Parathyroid adenoma (tissue), 2 donors: ENCODE results near the gene ELP4.

Experiments
- H2AFZ ChIP-seq: fragments of 300-600 bp; sonication (generic); one replicate; pipeline ENCODE4 v1.7.0; 2017; ENCODE audit warnings: antibody characterized with exemption, mild to moderate bottlenecking
- H3K27ac ChIP-seq: fragments of 300-600 bp; sonication (generic); one replicate; pipeline ENCODE4 v1.7.0; 2017
- H3K27me3 ChIP-seq: fragments of 300-600 bp; sonication (generic); one replicate; pipeline ENCODE4 v1.7.0; 2017; ENCODE audit warnings: low read length; ENCODE audit not compliant: control insufficient read depth, insufficient read depth
- H3K36me3 ChIP-seq: fragments of 300-600 bp; sonication (generic); one replicate; pipeline ENCODE4 v1.7.0; 2017; ENCODE audit warnings: low read length; ENCODE audit not compliant: control insufficient read depth, insufficient read depth
- H3K4me1 ChIP-seq: fragments of 300-600 bp; sonication (generic); one replicate; pipeline ENCODE4 v1.7.0; 2017; ENCODE audit warnings: control low read depth
- H3K4me2 ChIP-seq: fragments of 300-600 bp; sonication (generic); one replicate; pipeline ENCODE4 v1.7.0; 2017; ENCODE audit warnings: low read length
- H3K4me3 ChIP-seq: fragments of 300-600 bp; sonication (generic); one replicate; pipeline ENCODE4 v1.7.0; 2017; ENCODE audit warnings: low read depth, low read length
- H3K79me2 ChIP-seq: fragments of 300-600 bp; sonication (generic); one replicate; pipeline ENCODE4 v1.7.0; 2017; ENCODE audit warnings: control low read depth
- H3K9ac ChIP-seq: fragments of 300-600 bp; sonication (generic); one replicate; pipeline ENCODE4 v1.7.0; 2017; ENCODE audit warnings: mild to moderate bottlenecking
- H3K9me3 ChIP-seq: fragments of 300-600 bp; sonication (generic); one replicate; pipeline ENCODE4 v1.7.0; 2017; ENCODE audit warnings: low read length; ENCODE audit not compliant: control insufficient read depth
- TF ChIP-seq, protein P1 (sequence below): fragments of 300-600 bp; sonication (generic); IDR thresholded peaks from one replicate; pipeline ENCODE4 v1.7.0; 2017; ENCODE audit warnings: antibody characterized with exemption, mild to moderate bottlenecking
- donor health status: primary hyperparathyroidism.

Gene ELP4

DNA sequence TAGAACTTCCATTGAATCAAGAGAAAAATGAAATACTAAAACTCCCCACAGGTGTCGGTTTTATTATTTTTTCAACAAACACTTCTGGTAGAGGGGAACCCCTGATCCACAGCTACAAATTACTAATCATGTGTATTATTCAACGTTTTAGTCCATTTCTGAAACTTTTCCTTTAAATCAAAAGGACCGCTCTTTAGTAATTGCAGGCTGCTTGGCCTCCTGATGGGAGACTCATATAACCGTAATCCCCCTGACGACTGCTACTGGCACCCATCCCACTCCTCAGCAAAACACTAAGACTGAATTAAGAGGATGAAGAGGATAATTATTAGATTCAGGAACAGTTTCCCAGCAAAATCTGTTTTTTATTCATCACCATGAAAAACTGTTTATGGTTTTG lies 255.2 kb downstream of the ELP4 start:
- H3K4me3 ChIP-seq = no peak overlapping the region
- TF ChIP-seq, protein P1, sequence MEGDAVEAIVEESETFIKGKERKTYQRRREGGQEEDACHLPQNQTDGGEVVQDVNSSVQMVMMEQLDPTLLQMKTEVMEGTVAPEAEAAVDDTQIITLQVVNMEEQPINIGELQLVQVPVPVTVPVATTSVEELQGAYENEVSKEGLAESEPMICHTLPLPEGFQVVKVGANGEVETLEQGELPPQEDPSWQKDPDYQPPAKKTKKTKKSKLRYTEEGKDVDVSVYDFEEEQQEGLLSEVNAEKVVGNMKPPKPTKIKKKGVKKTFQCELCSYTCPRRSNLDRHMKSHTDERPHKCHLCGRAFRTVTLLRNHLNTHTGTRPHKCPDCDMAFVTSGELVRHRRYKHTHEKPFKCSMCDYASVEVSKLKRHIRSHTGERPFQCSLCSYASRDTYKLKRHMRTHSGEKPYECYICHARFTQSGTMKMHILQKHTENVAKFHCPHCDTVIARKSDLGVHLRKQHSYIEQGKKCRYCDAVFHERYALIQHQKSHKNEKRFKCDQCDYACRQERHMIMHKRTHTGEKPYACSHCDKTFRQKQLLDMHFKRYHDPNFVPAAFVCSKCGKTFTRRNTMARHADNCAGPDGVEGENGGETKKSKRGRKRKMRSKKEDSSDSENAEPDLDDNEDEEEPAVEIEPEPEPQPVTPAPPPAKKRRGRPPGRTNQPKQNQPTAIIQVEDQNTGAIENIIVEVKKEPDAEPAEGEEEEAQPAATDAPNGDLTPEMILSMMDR = no peak
- no peak overlapping the region for H3K9ac ChIP-seq
- no peak overlapping the region for H3K4me2 ChIP-seq
- H3K9me3 ChIP-seq = no peaks in the 10 kb centered on the region
- no peaks in the 10 kb centered on the region for H3K79me2 ChIP-seq
- no peaks in the 10 kb centered on the region for H3K36me3 ChIP-seq
- H3K27ac ChIP-seq = no peak overlapping the region
- H3K27me3 ChIP-seq = no peaks in the 10 kb centered on the region
- no peaks in the 10 kb centered on the region for H3K4me1 ChIP-seq
- no peak overlapping the region for H2AFZ ChIP-seq

DNA sequence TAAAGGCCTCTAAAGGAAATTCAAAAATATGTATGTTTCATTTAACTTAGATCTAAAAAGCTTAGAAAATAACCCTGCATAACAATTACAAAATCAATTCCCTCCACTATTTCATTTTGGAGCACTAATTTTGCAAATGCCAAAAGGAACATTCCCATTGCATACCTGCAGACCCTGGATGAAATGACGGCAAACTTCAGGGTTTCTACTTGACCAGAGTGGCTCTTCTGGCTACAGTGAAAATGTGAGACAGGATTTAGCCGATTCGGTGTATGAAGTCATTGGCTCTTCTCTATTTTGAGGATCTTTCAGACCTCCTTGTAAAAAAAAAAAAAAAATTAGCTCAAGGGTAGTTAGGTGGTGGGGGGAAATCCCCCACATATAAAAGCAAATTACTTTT lies 257.5 kb downstream of the ELP4 start:
- Histone ChIP-seq H3K4me3 (no peak overlapping the region), H3K4me2 (no peak overlapping the region), H3K27me3 (no peaks in the 10 kb centered on the region), H3K36me3 (no peaks in the 10 kb centered on the region), H3K27ac (no peak overlapping the region), H3K9ac (no peak overlapping the region), H3K4me1 (no peaks in the 10 kb centered on the region), H2AFZ (no peak overlapping the region), H3K79me2 (no peaks in the 10 kb centered on the region), H3K9me3 (no peaks in the 10 kb centered on the region)
- TF ChIP-seq, protein P1 = no peak

DNA sequence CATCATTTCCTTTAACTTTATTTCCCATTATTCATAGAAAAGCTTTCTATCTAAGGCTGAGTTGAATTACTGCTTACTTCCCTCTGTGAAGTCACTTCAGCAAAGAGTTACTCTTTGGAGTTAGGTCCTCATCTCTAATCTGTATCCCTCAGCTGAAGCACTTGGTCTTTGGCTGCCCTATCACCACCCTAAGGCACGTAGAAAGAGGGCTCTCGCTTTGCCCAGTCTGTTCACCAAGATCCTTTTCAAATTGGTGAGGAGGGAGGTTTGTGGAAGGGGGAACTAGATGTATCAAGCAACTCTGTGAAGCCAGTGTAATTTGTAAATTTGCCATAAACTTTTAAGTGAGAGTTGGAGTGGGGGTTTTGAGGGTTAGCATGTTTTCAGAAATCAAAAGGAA lies 258.1 kb downstream of the ELP4 start:
- Histone ChIP-seq H3K79me2 (no peaks in the 10 kb centered on the region), H3K27ac (no peak overlapping the region)
- TF ChIP-seq, protein P1 = no peak

DNA sequence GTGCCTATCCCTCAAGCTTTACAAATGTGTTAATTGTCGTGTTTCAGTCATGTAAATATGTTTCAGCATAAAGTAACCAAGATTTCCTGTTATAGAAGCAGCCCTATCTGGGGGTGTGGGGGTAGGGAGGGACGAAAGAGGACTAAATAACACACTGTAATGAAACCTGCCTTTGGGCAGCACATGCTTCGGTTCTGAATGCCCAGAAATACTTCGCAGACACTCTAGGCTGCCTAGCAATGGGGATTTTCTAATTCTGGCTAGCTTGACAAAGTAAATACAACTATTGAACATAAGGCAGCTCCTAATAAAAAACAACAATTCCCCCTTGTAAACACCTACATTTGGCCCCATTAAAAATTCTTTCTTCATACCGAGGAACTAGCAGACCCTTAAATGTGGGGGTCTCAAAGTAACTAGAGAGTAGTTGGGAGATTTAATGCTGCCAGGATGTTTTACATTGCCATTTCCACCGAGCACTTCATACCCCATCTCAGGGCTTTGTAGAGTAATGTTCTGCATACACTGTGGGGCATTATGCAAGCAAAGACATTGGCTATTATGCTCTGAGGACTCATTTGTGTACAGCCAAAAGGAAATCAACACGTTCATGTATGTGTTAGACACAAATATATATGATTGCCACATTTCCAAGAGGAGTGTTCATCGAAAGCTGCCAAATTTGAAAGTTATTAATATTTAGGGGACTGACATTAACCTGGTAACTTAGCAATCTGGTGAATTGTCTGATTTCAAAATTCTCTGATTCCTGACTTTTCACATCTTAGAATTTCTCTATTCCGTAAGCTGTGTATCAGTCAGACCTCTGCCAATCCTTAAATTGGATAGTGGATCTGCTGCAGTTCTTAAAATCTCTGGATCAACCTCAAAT lies 259.4 kb downstream of the ELP4 start:
- Histone ChIP-seq H3K4me1 (no peaks in the 10 kb centered on the region), H2AFZ (no peak overlapping the region), H3K9ac (no peak overlapping the region), H3K4me3 (no peak overlapping the region), H3K27ac (no peak overlapping the region), H3K9me3 (no peaks in the 10 kb centered on the region), H3K27me3 (no peaks in the 10 kb centered on the region), H3K4me2 (no peak overlapping the region), H3K36me3 (no peaks in the 10 kb centered on the region), H3K79me2 (no peaks in the 10 kb centered on the region)
- TF ChIP-seq, protein P1 = no peak

More for the DNA sequence above, 258.1 kb downstream of the ELP4 start:
- H3K4me1 ChIP-seq = no peaks in the 10 kb centered on the region
- H3K9me3 ChIP-seq = no peaks in the 10 kb centered on the region
- H2AFZ ChIP-seq = no peak overlapping the region
- H3K4me3 ChIP-seq = no peak overlapping the region
- no peak overlapping the region for H3K9ac ChIP-seq
- no peaks in the 10 kb centered on the region for H3K36me3 ChIP-seq
- no peaks in the 10 kb centered on the region for H3K27me3 ChIP-seq
- H3K4me2 ChIP-seq = no peak overlapping the region
